Muscle layer of colon (tissue), 2 donors: ENCODE results near the gene ATG16L1.
"Not testable (repeated sequence)": the region's sequence is repeated elsewhere in the genome, so short reads cannot be mapped to it uniquely, and the experiment has no call there.

ENCODE experiments used
- H3K27ac ChIP-seq: one replicate; pipeline ENCODE4 v1.7.0; 2013; ENCODE audit warnings: low read depth, mild to moderate bottlenecking, low read length, moderate library complexity
- H3K27me3 ChIP-seq, 2 donors: one replicate each; pipeline ENCODE4 v1.7.0; 2013; ENCODE audit warnings: low read length in 2 of 2, mild to moderate bottlenecking in 2 of 2; ENCODE audit not compliant: insufficient read depth in 2 of 2, control insufficient read depth in 1 of 2
- H3K36me3 ChIP-seq: one replicate; pipeline ENCODE4 v1.7.0; 2013; ENCODE audit warnings: mild to moderate bottlenecking, low read length; ENCODE audit not compliant: insufficient read depth
- H3K4me1 ChIP-seq: one replicate; pipeline ENCODE4 v1.7.0; 2013; ENCODE audit warnings: mild to moderate bottlenecking, low read length; ENCODE audit not compliant: insufficient read depth
- H3K4me3 ChIP-seq, 2 donors: one replicate each; pipeline ENCODE4 v1.7.0; 2013; ENCODE audit warnings: low read length in 2 of 2, low read depth in 1 of 2, mild to moderate bottlenecking in 1 of 2, moderate library complexity in 1 of 2
- H3K9ac ChIP-seq: one replicate; pipeline ENCODE4 v1.7.0; 2013; ENCODE audit warnings: low read length
- H3K9me3 ChIP-seq: one replicate; pipeline ENCODE4 v1.7.0; 2013; ENCODE audit warnings: mild to moderate bottlenecking, low read length
- donor health status: abdominal sarcoma.
- donor health status: Adenocarcinoma of cecum.

ATG16L1 gene

GRCh38 chr2:233323851-233324250 lies 72.4 kb downstream of the ATG16L1 start:
- H3K9ac ChIP-seq, result no peak overlapping the region
- no peaks in the 10 kb centered on the region for H3K36me3 ChIP-seq
- H3K27ac ChIP-seq, result no peak overlapping the region
- H3K9me3 ChIP-seq, result no peaks in the 10 kb centered on the region
- no peaks in the 10 kb centered on the region for H3K4me1 ChIP-seq
- no peak overlapping the region for H3K4me3 ChIP-seq
- no peaks in the 10 kb centered on the region for H3K27me3 ChIP-seq

GRCh38 chr2:233325256-233325655 lies 73.8 kb downstream of the ATG16L1 start:
- no peaks in the 10 kb centered on the region for H3K27me3 ChIP-seq
- H3K36me3 ChIP-seq, result no peaks in the 10 kb centered on the region

GRCh38 chr2:233325814-233326213 lies 74.3 kb downstream of the ATG16L1 start:
- no peaks in the 10 kb centered on the region for H3K4me1 ChIP-seq
- H3K27ac ChIP-seq, result no peak overlapping the region
- H3K27me3 ChIP-seq, result no peaks in the 10 kb centered on the region
- H3K9ac ChIP-seq, result no peak overlapping the region
- no peaks in the 10 kb centered on the region for H3K36me3 ChIP-seq
- no peak overlapping the region for H3K4me3 ChIP-seq
- H3K9me3 ChIP-seq, result no peaks in the 10 kb centered on the region

More at GRCh38 chr2:233325256-233325655, 73.8 kb downstream of the ATG16L1 start:
- Histone ChIP-seq H3K9ac (no peak overlapping the region), H3K9me3 (no peaks in the 10 kb centered on the region), H3K4me1 (no peaks in the 10 kb centered on the region), H3K4me3 (no peak overlapping the region), H3K27ac (no peak overlapping the region)

GRCh38 chr2:233326500-233326899 lies 75.0 kb downstream of the ATG16L1 start:
- Histone ChIP-seq H3K27ac (no peak overlapping the region), H3K27me3 (no peaks in the 10 kb centered on the region), H3K4me1 (no peaks in the 10 kb centered on the region), H3K4me3 (no peak overlapping the region), H3K9me3 (no peaks in the 10 kb centered on the region), H3K9ac (no peak overlapping the region), H3K36me3 (no peaks in the 10 kb centered on the region)

GRCh38 chr2:233328922-233329321 lies 77.4 kb downstream of the ATG16L1 start:
- H3K4me3 ChIP-seq, result no peak overlapping the region
- H3K9me3 ChIP-seq, result no peaks in the 10 kb centered on the region
- H3K4me1 ChIP-seq, result no peaks in the 10 kb centered on the region
- no peak overlapping the region for H3K27ac ChIP-seq
- no peak overlapping the region for H3K9ac ChIP-seq
- no peaks in the 10 kb centered on the region for H3K36me3 ChIP-seq
- H3K27me3 ChIP-seq, result no peaks in the 10 kb centered on the region

- H3K27ac ChIP-seq, result no peak overlapping the region
- no peak overlapping the region for H3K4me3 ChIP-seq
Observed at GRCh38 chr2:233329489-233330135, 78.1 kb downstream of the ATG16L1 start.

GRCh38 chr2:233331536-233331935 lies 80.1 kb downstream of the ATG16L1 start:
- no peaks in the 10 kb centered on the region for H3K27me3 ChIP-seq
- no peaks in the 10 kb centered on the region for H3K36me3 ChIP-seq
- no peaks in the 10 kb centered on the region for H3K9me3 ChIP-seq
- no peak overlapping the region for H3K27ac ChIP-seq
- no peaks in the 10 kb centered on the region for H3K4me1 ChIP-seq
- H3K4me3 ChIP-seq, result no peak overlapping the region
- no peak overlapping the region for H3K9ac ChIP-seq

More at GRCh38 chr2:233329489-233330135, 78.1 kb downstream of the ATG16L1 start:
- Histone ChIP-seq H3K9ac (no peak overlapping the region), H3K4me1 (no peaks in the 10 kb centered on the region), H3K27me3 (no peaks in the 10 kb centered on the region), H3K36me3 (no peaks in the 10 kb centered on the region), H3K9me3 (no peaks in the 10 kb centered on the region)

- no peaks in the 10 kb centered on the region for H3K27me3 ChIP-seq
- H3K4me3 ChIP-seq, result no peak overlapping the region
- no peaks in the 10 kb centered on the region for H3K4me1 ChIP-seq
- no peaks in the 10 kb centered on the region for H3K36me3 ChIP-seq
- H3K27ac ChIP-seq, result no peak overlapping the region
- no peak overlapping the region for H3K9ac ChIP-seq
- no peaks in the 10 kb centered on the region for H3K9me3 ChIP-seq
Observed at GRCh38 chr2:233332125-233332524, 80.7 kb downstream of the ATG16L1 start.

GRCh38 chr2:233334915-233335314 lies 83.4 kb downstream of the ATG16L1 start:
- H3K9ac ChIP-seq, result no peak overlapping the region
- no peaks in the 10 kb centered on the region for H3K36me3 ChIP-seq
- H3K27me3 ChIP-seq, result no peaks in the 10 kb centered on the region
- H3K4me3 ChIP-seq, result no peak overlapping the region
- no peaks in the 10 kb centered on the region for H3K9me3 ChIP-seq
- H3K4me1 ChIP-seq, result no peaks in the 10 kb centered on the region
- no peak overlapping the region for H3K27ac ChIP-seq

GRCh38 chr2:233336091-233336490 lies 84.6 kb downstream of the ATG16L1 start:
- not testable (repeated sequence) for H3K4me3 ChIP-seq, H3K27me3 ChIP-seq, H3K27ac ChIP-seq, H3K9me3 ChIP-seq, H3K4me1 ChIP-seq, H3K36me3 ChIP-seq, H3K9ac ChIP-seq

- H3K4me1 ChIP-seq, result no peaks in the 10 kb centered on the region
- H3K9ac ChIP-seq, result no peak overlapping the region
- no peaks in the 10 kb centered on the region for H3K9me3 ChIP-seq
- H3K36me3 ChIP-seq, result no peaks in the 10 kb centered on the region
- no peak overlapping the region for H3K4me3 ChIP-seq
- H3K27me3 ChIP-seq, result no peaks in the 10 kb centered on the region
- H3K27ac ChIP-seq, result no peak overlapping the region
Observed at GRCh38 chr2:233336541-233336940, 85.1 kb downstream of the ATG16L1 start.

- H3K9me3 ChIP-seq, result no peaks in the 10 kb centered on the region
- no peaks in the 10 kb centered on the region for H3K4me1 ChIP-seq
- H3K4me3 ChIP-seq, result no peak overlapping the region
- H3K36me3 ChIP-seq, result no peaks in the 10 kb centered on the region
- H3K27ac ChIP-seq, result no peak overlapping the region
- H3K27me3 ChIP-seq, result no peaks in the 10 kb centered on the region
- H3K9ac ChIP-seq, result no peak overlapping the region
Observed at GRCh38 chr2:233338046-233338445, 86.6 kb downstream of the ATG16L1 start.
